ENCODE data around the gene PRKCA.

Gene PRKCA

GRCh38 chr17:66858226-66859083, 556.0 kb downstream of the PRKCA start:
- no peak overlapping the region for H3K27ac ChIP-seq

GRCh38 chr17:66859353-66859752, 556.9 kb downstream of the PRKCA start:
- no peak overlapping the region for H3K27ac ChIP-seq
- no peak for TF ChIP-seq CTCF (IDR thresholded peaks at IDR 0.05)
- TF ChIP-seq ZFX (IDR thresholded peaks at IDR 0.05; ENCODE audit: borderline replicate concordance) = no peak

More at GRCh38 chr17:66858226-66859083, 556.0 kb downstream of the PRKCA start:
- no peak for TF ChIP-seq CTCF (IDR thresholded peaks at IDR 0.05)
- no peak for TF ChIP-seq ZFX (IDR thresholded peaks at IDR 0.05; ENCODE audit: borderline replicate concordance)

- TF ChIP-seq ZFX (IDR thresholded peaks at IDR 0.05; ENCODE audit: borderline replicate concordance) = no peak
- no peak for TF ChIP-seq CTCF (IDR thresholded peaks at IDR 0.05)
Measured at GRCh38 chr17:66860204-66860603, 557.8 kb downstream of the PRKCA start.

More at GRCh38 chr17:66860204-66860603, 557.8 kb downstream of the PRKCA start:
- no peak overlapping the region for H3K27ac ChIP-seq
